Skin epidermis (tissue), 12 donors: ENCODE results near the gene SSBP3.

Experiments
- H3K27ac ChIP-seq, 21 experiments: fragments of 200-600 bp; sonication (generic) in 11 of 21; one replicate each; pipeline ENCODE4 v1.5.0; 2020; ENCODE audit warnings: mild to moderate bottlenecking in 3 of 21, inconsistent platforms in 2 of 21, moderate library complexity in 2 of 21
- H3K4me3 ChIP-seq, 7 experiments: fragments of 200-600 bp; sonication (generic) in 2 of 7; one replicate each; pipeline ENCODE4 v1.5.0; 2020; ENCODE audit warnings: inconsistent platforms in 2 of 7, mild to moderate bottlenecking in 2 of 7, moderate library complexity in 1 of 7

The SSBP3 gene

DNA sequence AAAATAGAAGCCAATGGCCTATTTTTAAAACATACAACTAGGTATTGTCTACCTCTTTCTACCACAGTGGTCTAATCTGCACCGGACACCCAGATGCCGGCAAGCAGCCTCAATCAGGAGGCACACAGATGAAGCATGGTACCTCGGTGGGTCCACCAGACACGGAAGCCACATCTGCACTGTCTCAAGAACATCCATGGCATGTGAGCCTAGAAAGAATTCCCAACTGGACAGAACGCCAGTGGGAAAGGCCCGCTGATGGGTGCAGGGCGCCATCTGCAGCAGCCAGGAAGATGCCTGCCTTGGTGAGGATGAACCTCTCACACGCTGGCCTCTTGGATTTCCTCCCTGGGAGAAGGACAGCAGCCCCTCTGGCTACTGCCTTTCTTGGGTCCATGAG, 126.7 kb downstream of the SSBP3 start:
- Histone ChIP-seq H3K27ac (peak overlapping the region in 6 of 21 experiments; percentile 21 to 75 (median 62)), H3K4me3 (no peak overlapping the region)

DNA sequence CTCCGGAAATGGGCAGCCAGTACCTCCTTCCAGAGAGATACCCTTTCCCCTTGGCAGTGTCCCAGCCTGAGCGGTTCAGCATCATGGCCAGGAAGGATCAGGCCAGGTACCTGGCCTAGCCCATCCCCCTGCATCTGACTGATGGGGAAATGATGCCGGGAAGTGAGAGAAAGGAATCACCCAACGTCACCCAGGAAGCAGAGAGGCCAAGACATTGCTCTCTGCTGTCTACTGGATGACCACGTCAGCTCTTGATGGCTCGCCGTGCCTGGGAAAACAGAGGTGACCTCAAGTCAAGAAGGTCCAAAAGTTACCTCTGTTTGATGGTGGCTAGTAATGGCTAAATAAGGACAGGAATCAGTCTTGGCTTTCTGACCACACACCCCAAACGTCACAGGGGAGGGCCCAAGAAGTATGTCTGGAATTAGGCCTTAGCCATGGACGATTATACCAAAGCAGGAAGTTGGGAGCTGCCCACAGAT, 127.2 kb downstream of the SSBP3 start:
- H3K27ac ChIP-seq, result peak overlapping the region in 11 of 21 experiments; percentile 15 to 75 (median 56)
- no peak overlapping the region for H3K4me3 ChIP-seq

DNA sequence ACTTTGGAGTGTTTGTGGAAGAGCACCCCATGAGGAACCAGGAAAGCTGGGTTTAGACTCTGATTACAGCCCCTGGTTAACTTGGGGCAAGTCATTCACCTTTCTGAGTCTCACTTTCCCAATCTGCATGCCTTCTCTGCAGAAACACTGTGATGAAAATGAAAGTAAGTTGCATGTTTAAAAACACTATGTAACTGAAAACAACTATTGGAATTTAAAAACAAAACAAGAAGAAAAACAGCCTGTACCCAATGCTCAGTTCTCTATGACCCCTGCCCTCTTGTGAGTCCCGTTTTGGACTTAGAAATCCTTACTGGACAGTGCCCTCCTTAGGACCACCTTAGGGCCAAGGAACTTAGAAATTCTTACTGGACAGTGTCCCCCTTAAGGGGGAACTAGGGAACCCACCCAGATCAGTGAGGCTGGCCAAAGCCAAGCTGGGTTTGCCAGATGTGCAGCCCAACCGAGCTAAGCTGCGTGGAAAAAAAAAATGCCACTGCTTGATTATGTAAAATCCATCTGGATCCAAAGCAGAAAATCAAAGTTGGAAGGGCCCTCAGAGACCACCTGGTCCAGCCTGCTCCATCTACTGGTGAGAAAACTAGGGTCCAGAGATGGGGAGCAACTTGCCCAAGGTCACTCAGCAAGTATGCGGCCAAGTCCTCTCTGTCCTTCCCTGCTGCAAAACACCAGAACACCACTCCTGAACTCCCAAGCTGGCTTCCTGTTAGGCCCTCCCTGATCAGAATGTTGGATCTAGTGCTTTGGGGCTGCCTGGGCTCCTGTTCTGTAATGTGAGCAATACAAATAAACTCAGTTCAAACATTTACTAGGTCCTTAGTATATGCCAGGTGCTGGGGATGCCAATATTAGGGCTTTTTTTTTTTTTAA, 128.5 kb downstream of the SSBP3 start:
- no peak overlapping the region for H3K4me3 ChIP-seq
- peak overlapping the region in 15 of 21 experiments; percentile 4 to 75 (median 43) for H3K27ac ChIP-seq

DNA sequence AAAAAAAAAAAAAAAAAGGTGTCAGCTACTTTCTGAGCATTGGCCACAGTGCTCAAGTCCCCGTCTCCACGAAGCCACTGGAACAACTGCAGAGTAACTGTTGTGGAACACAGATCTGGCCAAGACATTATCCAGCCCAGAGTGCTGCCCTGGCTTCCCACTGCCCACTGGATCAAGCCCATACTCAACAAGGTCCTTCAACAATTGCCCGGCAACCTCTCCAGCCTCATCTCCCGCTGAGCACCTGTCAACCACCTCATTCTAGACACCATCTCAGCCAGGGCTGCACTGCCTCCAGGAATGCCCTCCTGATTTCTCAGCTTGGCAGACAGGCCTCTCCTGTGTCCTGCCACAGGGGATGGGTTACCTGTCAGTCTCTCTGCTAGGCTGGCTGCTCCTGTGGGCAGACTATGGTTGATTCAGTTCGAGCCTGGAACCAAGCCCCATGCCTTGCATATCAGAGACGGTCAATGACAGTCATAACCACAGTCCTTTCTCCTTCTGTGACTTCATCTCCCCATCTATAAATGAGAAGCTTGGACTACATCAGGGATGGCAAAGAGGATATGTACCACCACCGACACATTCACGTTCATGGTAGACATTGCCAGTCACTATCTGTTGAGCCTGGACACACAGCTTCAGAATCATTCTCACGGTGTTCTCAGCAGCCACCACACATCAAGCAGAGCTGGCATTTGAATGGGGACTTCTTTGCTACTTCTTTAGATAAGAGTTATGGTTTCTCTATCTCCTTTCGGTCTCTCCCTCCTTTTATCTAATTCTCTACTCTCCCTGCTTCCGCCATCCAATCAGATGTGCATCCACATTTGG, 129.4 kb downstream of the SSBP3 start:
- H3K4me3 ChIP-seq, result no peak overlapping the region

DNA sequence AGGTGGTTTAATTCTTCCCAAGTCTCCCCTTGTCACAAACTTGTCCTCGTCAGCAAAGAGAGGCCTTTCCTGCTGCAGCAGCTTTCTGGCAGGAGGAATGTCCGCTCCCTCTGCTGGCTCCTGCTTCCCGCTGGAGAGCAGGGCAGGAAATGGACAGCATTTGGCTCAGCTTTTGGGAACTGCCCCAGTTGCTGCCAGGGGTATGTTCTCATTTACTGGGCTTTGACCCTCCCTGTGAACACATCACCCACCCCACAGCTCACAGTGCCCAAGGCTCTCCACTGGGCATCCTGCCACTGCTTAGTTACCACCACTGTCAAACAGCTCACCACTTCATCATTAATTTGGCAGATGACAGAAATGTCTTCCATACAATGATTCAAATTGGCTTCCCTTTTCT, 130.8 kb downstream of the SSBP3 start:
- Histone ChIP-seq H3K27ac (peak overlapping the region in 16 of 21 experiments; percentile 15 to 89 (median 69)), H3K4me3 (no peak overlapping the region)

More for the DNA sequence above, 129.4 kb downstream of the SSBP3 start:
- H3K27ac ChIP-seq, result peak overlapping the region in 8 of 21 experiments; percentile 10 to 89 (median 62)

DNA sequence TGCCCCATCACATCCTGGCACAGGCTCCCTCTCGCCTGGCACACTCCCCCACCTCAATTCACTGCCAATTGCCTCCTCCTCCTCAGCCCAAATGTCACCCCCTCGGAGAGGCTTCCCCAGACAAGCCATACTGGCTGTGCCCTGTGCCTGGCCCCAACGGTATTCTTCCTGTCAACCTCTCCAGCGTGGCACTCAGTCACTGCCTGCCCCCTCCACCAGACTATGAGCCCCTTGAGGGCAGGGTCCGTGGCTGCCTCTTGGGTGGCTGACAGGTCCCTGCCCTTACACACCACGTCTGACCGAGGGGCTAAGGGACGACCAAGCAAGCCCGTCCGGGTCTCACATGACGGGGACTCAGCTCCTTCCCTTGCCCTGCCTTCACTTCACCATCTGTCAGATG, 131.3 kb downstream of the SSBP3 start:
- H3K4me3 ChIP-seq, result no peak overlapping the region
- peak overlapping the region in 16 of 21 experiments; percentile 9 to 89 (median 70) for H3K27ac ChIP-seq

DNA sequence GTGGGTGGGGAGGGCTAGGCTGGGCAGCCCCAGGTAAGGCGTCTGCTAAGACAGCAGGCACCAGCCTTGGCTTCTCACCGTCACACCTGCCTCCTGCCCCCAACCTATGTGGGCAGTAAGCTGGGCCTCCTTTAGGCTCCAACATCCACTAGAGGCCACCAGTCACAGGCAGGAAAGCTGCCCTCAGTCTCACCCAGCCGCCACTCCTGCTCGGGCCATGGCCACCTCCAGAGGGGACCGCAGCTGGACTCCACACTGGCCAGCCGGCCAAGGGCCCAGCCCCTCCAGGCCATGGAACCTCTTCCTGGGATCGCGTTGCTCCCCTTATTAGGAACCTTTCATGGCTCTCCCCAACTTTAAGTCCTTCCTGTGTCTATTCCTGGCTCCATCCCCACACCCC, 131.7 kb downstream of the SSBP3 start:
- Histone ChIP-seq H3K4me3 (no peak overlapping the region), H3K27ac (peak overlapping the region in 16 of 21 experiments; percentile 9 to 89 (median 70))

DNA sequence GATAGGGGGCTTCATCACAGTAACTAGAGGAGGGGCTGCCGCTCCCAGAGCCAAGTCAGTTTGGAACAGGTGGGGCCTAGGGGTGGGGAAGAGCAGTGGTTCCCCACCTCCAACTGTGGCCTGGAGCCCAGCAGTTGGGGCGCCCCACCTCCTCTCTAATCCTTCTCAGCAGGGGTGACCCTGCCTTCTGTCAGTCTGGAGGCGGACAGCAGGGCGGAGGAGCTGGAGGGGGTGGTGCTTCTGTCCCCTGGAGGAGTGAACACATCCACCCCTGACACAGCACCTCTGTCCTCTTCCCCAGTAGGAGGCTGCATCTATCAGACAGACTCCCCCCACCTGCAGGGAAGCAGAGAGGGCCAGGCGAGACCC, 132.4 kb downstream of the SSBP3 start:
- peak overlapping the region in 14 of 21 experiments; percentile 13 to 89 (median 72) for H3K27ac ChIP-seq
- H3K4me3 ChIP-seq, result no peak overlapping the region

DNA sequence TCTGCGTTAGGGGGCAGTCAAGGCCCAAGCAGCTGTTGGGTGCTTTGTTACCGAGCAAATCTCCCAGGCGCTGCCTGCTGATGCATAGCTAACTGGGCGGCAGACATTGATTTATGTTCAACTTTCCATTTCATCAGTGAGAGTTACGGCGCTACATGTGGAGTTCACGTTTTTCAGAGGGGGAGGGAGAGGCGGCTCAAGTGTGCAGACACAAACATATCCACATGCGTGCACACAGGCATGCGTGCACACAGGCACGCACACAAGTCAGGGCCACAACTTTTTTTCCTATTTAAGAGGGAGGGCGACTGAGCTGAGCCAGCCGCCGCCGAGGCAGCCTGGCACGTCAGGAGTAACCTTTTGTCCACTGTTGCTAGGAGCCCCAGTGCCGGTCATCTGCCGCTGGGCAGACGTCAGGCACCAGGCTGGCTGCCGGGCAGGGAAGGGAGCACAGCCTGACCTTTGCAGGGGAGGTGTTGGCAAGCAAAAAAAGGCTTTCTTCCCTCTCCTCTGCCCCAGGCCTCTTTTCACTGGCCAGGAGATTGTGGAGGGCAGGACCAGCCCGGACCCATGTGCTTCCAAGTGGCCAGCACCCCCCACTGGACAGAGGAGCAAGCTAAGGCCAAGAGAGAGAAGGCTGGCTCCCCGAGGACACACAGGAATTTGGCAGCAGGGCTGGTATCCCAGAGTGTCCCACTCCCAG, 133.0 kb downstream of the SSBP3 start:
- Histone ChIP-seq H3K4me3 (no peak overlapping the region), H3K27ac (peak overlapping the region in 13 of 21 experiments; percentile 13 to 89 (median 73))

DNA sequence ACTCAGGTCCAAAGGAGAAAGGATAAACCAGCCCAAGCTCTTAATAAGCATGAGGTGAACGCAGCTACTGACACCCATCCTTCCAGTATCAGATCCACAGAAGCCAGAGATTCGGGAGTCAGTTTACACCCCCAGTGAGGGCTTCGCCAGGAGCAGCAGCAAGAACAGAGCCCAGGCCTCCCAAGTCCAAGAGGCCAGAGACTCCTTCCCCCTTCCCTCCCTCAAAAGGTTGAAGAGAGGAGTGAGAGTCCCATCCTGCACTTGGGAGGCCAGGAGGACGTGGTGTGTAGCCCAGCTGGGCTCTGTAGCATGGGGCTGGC, 133.5 kb downstream of the SSBP3 start:
- no peak overlapping the region for H3K4me3 ChIP-seq
- peak overlapping the region in 10 of 21 experiments; percentile 13 to 89 (median 78) for H3K27ac ChIP-seq

DNA sequence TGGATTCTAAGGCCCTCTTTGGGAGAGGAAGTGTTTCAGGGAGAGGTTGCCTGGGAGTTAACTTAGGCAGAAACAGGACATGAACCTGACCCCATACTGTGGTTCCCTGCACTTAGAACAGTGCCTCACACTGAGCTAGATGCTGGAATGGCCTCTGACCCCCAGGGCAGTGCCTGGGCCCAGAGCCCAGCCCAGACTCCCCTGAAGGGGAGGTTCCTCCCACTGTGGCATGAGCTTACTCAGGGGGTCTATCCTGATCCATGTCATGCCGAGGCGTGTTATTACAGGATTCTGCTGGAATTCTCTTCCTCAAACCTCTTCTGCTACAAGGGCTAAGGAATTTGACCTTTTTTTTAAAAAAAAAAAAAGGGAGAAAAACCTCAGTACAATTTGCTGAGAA, 134.1 kb downstream of the SSBP3 start:
- Histone ChIP-seq H3K4me3 (no peak overlapping the region), H3K27ac (peak overlapping the region in 9 of 21 experiments; percentile 14 to 89 (median 80))

DNA sequence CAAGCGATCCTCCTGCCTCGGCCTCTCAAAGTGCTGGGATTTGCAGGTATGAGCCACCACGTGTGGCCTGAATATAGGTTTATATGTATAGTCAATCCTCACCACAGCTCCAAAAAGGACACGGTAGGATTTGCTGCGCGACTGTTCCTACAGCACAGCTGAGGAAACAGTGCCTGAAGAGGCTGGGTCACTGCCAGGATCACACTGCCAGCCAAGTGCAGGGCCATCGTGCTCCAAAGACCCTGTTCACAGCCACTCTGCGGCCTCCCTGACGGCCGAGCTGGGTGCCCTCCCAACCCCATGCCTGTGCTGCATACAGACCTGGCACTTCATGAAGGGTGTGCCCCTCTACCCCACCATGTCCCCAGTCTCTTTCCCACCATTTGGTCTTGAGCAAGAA, 134.9 kb downstream of the SSBP3 start:
- H3K4me3 ChIP-seq, result no peak overlapping the region
- peak overlapping the region in 1 of 21 experiments; percentile 21 for H3K27ac ChIP-seq

DNA sequence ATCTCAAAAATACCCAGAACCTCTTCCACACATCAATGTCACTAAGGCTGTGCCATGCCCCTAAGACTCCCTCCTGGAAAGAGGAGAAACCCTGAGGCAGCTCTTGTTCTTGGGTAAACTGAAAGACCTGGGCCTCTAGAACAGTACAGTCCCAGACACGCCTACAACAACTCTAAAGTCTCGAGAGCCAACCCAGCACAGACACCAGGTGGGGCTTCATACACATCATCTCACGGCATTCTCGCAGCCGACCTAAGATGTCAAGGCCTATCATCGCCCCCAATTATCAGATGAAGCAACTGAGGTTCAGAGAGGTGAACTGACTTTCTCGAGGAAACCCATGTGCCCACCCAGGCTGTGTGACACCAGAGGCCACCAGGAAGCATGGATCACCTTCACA, 135.7 kb downstream of the SSBP3 start:
- Histone ChIP-seq H3K4me3 (no peak overlapping the region), H3K27ac (no peak overlapping the region)

DNA sequence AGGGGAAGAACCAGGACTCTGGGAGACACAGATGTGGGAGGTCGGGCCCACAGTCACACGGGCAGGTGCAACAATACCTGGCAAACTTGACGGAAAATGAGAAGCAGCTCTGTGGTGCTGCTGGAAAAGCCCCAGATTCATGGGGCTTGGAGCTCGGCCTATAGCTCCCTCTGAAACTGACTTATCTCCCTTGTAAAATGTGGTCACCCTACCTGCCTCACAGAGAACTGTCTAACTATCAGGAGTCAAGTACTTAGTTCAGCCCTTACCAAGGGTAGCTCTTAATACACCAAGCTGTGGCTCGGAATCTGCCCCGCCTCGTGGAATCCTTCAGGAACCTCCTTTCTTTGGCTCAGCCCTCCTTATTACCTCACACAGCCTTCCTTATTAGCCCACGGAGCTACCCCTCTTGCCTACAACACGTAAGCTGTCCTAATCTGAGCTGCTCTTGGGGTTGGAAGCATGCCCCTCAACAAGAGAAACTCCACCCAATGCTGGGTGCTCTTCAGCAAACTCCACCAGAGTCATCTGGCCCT, 137.4 kb downstream of the SSBP3 start:
- no peak overlapping the region for H3K4me3 ChIP-seq
- H3K27ac ChIP-seq, result peak overlapping the region in 3 of 21 experiments; percentile 13 to 32 (median 17)

DNA sequence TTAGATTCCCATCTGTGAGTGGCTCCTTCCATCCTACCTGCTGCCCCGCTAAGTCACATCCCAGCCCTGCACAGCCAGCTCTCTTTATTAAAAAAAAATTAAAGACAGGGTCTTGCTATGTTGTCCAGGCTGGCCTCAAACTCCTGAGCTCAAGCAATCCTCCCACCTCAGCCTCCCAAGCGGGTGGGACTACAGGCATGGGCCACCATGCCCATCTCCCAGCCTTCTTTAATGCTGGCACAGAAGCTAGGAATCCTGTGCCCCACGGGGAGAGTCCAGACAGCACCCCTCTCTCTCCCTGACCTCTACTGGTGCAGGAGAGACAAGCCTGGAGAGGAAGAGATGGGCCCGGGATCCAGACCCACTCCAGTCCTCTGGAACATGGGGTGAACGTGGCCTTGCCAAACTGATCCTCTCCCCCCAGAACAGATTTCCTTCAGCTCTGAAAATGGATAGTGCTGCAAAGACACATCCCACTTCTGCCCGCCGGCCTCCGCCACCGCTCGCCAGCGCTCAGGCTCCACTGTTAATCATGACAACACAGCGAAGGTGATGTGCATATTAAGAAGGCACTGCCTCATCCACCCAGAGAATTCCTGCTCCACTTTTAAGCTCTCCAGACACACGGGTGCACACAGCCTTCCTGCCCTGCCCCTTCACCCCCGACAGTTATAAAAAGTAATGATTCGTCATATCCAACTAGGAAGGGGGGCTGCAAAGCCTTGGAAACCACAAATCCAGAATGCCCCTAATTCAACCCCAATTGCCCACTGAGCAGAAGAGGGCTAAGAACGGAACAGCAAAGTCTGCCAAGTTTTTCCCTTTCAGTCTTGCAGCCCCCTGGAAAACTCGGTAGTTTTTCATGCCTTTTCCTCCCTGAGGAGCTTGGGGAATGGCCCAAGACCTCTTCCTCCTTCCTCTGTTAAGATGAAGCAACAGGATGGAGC, 138.1 kb downstream of the SSBP3 start:
- Histone ChIP-seq H3K4me3 (no peak overlapping the region), H3K27ac (no peak overlapping the region)

DNA sequence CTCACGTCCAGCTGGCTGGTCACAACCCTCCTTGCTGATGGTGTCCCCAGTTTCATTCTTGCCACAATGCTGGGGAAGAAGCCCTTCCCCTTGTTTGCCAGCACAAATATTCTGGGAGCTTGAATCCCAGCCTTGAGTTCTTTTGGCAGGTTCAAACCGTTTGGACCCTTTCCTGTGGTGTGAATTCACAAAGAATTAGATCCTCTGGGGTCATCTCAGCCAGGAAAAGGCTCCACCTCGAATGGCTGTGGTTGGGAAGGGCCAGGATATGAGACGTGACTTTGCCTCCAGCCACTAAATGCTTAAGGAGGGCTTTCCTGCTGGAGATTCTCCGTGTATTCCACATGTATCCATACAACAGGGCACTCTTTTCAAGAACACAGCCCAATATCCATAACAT, 139.3 kb downstream of the SSBP3 start:
- H3K27ac ChIP-seq, result no peak overlapping the region

DNA sequence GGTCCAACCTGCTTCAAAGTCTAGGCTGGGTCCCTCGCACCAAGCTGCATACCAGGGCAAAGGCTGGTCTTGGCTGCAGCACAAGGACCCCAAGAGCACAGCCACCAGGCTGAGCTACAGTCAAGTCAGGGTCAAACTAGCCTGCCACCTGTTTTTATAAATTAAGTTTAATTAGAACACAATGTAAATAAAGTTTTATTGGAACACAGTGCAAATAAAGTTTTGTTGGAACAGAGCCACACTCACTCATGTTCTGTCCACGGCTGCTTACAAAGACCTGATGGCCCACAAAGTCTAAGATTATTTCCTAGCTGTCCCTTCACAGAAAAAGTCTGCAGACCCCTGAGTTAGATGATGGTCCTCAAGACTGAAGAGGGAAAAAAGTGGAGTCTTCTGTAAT, 140.0 kb downstream of the SSBP3 start:
- Histone ChIP-seq H3K4me3 (no peak overlapping the region), H3K27ac (no peak overlapping the region)

More for the DNA sequence above, 139.3 kb downstream of the SSBP3 start:
- H3K4me3 ChIP-seq, result no peak overlapping the region

DNA sequence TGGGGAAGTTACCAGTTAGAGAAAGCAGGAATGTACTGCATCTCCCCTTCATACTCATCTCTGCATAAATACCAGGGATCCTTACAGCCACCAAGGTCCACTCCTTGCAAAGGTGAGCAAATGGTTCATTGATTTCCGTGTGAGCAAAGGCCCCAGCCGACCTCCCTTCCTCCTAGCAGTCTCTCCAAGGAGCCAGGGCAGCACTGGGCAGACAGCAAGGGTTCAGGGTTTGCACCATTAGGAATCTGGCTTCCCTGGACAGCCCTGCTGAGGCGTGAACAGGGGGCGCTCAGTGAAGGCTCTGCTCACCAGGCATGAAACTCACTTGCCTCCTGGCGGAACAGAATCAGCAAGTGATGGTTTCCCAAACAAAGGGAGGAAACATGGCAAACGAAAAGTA, 140.5 kb downstream of the SSBP3 start:
- no peak overlapping the region for H3K4me3 ChIP-seq

More for the DNA sequence above, 140.5 kb downstream of the SSBP3 start:
- no peak overlapping the region for H3K27ac ChIP-seq
